Neural cell (in vitro differentiated cells): ENCODE measurements around the gene FAF1.

Experiments used
- EP300 ChIP-seq: fragments of 450-650 bp; conservative IDR thresholded peaks from 2 replicates; pipeline ENCODE4 v1.6.1; 2014; ENCODE audit warnings: antibody characterized with exemption, mild to moderate bottlenecking, moderate library complexity; ENCODE audit not compliant: poor library complexity, severe bottlenecking
- EZH2 ChIP-seq: fragments of 200-600, 300-800 bp; shearing (Covaris generic), sonication (generic); IDR thresholded peaks from 2 replicates; pipeline ENCODE4 v1.6.1; 2014; ENCODE audit warnings: antibody characterized with exemption, low read length, borderline replicate concordance, mild to moderate bottlenecking; ENCODE audit not compliant: insufficient read depth, poor library complexity, severe bottlenecking
- MXI1 ChIP-seq: fragments of 450-650 bp; conservative IDR thresholded peaks from 2 replicates; pipeline ENCODE4 v1.6.1; 2014; ENCODE audit warnings: antibody characterized with exemption, mild to moderate bottlenecking; ENCODE audit not compliant: poor library complexity, severe bottlenecking
- POLR2AphosphoS5 ChIP-seq: IDR thresholded peaks from 2 replicates; pipeline ENCODE4 v1.6.1; 2012
- RAD21 ChIP-seq: fragments of 450-650 bp; conservative IDR thresholded peaks from 2 replicates; pipeline ENCODE4 v1.6.1; 2014; ENCODE audit warnings: antibody characterized with exemption, mild to moderate bottlenecking, moderate library complexity
- REST ChIP-seq: IDR thresholded peaks from 2 replicates; pipeline ENCODE4 v1.6.1; 2012; ENCODE audit warnings: borderline replicate concordance
- TAF1 ChIP-seq: IDR thresholded peaks from 2 replicates; pipeline ENCODE4 v1.6.1; 2012; ENCODE audit warnings: low read depth
- TF ChIP-seq, protein P1 (sequence below): fragments of 450-650 bp; IDR thresholded peaks from 2 replicates; pipeline ENCODE4 v1.5.1; 2014; ENCODE audit warnings: antibody characterized with exemption, mild to moderate bottlenecking, moderate library complexity; ENCODE audit not compliant: poor library complexity, severe bottlenecking

DNA sequence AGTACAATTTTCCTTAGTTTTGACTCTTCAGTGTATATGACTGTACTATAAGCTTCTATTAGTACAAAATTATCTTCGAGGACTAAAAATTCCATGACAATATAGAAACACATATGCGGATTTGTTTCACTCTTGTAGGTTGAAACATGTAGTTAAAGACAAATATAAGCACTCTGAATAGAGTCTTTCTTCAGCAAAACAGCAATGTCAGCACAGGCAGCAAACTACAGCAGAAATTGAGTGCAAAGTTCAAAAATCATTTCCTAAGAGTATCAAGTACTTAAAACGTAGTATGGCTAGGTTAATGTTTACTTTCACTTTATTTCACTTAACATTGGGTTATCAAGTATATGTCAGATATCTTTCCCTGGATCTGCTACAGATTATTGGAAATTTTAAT, 106.7 kb downstream of the FAF1 start:
- TF ChIP-seq, protein P1, sequence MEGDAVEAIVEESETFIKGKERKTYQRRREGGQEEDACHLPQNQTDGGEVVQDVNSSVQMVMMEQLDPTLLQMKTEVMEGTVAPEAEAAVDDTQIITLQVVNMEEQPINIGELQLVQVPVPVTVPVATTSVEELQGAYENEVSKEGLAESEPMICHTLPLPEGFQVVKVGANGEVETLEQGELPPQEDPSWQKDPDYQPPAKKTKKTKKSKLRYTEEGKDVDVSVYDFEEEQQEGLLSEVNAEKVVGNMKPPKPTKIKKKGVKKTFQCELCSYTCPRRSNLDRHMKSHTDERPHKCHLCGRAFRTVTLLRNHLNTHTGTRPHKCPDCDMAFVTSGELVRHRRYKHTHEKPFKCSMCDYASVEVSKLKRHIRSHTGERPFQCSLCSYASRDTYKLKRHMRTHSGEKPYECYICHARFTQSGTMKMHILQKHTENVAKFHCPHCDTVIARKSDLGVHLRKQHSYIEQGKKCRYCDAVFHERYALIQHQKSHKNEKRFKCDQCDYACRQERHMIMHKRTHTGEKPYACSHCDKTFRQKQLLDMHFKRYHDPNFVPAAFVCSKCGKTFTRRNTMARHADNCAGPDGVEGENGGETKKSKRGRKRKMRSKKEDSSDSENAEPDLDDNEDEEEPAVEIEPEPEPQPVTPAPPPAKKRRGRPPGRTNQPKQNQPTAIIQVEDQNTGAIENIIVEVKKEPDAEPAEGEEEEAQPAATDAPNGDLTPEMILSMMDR = no peak
- TF ChIP-seq EZH2 = no peak
- TF ChIP-seq REST = no peak
- no peak for TF ChIP-seq MXI1
- no peak for TF ChIP-seq POLR2AphosphoS5
- no peak for TF ChIP-seq EP300
- no peak for TF ChIP-seq TAF1
- no peak for TF ChIP-seq RAD21
